ENCODE data around the gene CSRP3. TPM values are rescaled to one million over a fixed set of nuclear protein-coding genes. Genes with fewer than 3 reads are reported as not detected.

The CSRP3 gene
- total RNA-seq, 1 donor from 2014 or later = not detected

- no peak for DNase-seq (ENCODE audit: low spot score)
- intact Hi-C loops (cut with DNase I) = no loop called here
- no peak for ATAC-seq
These were observed 24.8 kb upstream of the CSRP3 start for GRCh38 chr11:19226378-19227195.

GRCh38 chr11:19225581-19225980, 23.8 kb upstream of the CSRP3 start:
- intact Hi-C loops (cut with DNase I) = no loop called here
- DNase-seq (ENCODE audit: low spot score) (no peak), ATAC-seq (no peak)

- no peak for DNase-seq (ENCODE audit: low spot score)
- no peak for ATAC-seq
- intact Hi-C loops (cut with DNase I) = no loop called here
These were observed 23.3 kb upstream of the CSRP3 start for GRCh38 chr11:19225123-19225522.

DNA sequence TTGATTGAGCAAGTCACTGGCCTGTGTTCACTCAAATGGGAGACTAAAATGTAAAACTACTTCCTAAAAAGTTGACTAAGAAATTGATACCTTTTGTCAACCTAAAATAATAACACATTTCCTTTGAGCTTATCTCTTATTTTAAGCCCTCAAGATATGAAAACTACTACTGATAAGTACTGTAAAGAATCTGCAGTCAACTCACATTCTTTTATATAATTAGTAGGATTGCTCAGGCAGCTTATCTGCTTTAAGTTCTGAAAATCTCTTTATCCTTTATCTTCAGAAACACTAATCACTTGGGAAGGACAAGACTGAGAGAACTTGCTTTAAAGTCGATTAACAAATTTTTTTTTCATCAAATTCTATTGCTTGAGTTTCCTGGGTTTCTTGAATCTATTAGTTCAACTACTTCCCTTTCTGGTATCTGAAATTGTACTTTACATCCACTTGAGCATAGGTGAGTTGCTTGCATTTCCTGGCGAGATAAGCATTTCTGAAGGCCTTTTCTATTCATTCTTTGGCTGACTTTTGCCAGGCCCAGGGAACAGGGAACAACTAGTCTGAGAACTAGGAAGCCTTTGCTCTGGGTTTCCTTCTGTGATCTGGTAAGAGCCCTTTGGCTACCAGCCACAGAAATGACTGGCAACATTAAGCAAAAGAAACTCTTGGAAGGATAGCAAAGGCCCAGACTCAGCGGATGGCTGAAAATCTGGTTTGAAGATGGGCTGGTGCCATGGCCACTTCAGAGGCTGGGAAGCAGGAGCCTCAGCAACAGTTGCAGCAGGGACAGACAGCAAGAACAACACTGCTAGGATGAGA, 19.3 kb upstream of the CSRP3 start:
- ATAC-seq = no peak
- intact Hi-C loops (cut with DNase I) = no loop called here
- DNase-seq (ENCODE audit: low spot score) = no peak

DNA sequence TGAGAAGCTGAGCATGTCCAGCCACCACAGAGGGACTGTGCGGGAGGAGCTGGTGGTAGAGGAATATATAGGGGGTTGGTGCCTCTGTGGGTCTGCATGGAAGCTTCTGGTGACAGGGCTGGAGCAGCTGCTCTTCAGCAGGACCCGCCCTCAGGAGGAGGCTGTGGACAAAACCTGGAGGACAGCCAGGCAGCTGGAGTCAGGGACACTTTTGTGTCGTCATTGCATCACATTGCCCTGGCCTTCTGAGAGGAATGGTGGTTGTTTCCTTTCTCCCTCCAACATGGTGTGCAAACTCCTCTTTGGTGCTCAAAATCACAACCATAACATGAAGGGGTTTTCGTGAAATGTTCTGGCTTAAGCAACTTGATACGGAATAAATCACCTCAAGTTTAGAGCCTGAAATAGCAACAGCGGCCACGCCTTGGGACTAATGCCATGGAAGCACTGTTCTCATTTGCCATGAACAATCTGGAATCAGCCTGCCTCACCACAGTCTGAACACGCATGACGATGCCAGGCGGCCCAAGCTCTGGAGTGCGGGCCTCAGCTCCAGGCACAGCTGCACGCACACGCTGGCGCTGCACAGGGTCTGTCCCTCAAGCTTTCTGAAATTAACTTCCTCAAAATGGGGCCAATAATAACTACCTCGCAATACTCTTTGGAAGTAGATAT, 17.1 kb upstream of the CSRP3 start:
- DNase-seq (ENCODE audit: low spot score) (no peak), ATAC-seq (no peak)
- intact Hi-C loops (cut with DNase I) = no loop called here

GRCh38 chr11:19218216-19218615, 16.4 kb upstream of the CSRP3 start:
- DNase-seq (ENCODE audit: low spot score) (no peak), ATAC-seq (no peak)

GRCh38 chr11:19216709-19217374, 15.1 kb upstream of the CSRP3 start:
- ATAC-seq (no peak), DNase-seq (ENCODE audit: low spot score) (no peak)
- intact Hi-C loops (cut with DNase I) = no loop called here

More at GRCh38 chr11:19218216-19218615, 16.4 kb upstream of the CSRP3 start:
- intact Hi-C loops (cut with DNase I) = no loop called here

- DNase-seq (ENCODE audit: low spot score) (no peak), ATAC-seq (no peak)
- intact Hi-C loops (cut with DNase I) = no loop called here
These were observed 14.2 kb upstream of the CSRP3 start for GRCh38 chr11:19216021-19216420.

GRCh38 chr11:19209617-19210370, 8.0 kb upstream of the CSRP3 start:
- DNase-seq (ENCODE audit: low spot score) = no peak
- intact Hi-C loops (cut with DNase I) = no loop called here
- ATAC-seq = no peak

GRCh38 chr11:19208959-19209546, 7.3 kb upstream of the CSRP3 start:
- ATAC-seq = no peak
- no peak for DNase-seq (ENCODE audit: low spot score)

GRCh38 chr11:19208181-19208580, 6.4 kb upstream of the CSRP3 start:
- no peak for ATAC-seq
- DNase-seq (ENCODE audit: low spot score) = no peak
- intact Hi-C loops (cut with DNase I) = no loop called here

More at GRCh38 chr11:19208959-19209546, 7.3 kb upstream of the CSRP3 start:
- intact Hi-C loops (cut with DNase I) = no loop called here

DNA sequence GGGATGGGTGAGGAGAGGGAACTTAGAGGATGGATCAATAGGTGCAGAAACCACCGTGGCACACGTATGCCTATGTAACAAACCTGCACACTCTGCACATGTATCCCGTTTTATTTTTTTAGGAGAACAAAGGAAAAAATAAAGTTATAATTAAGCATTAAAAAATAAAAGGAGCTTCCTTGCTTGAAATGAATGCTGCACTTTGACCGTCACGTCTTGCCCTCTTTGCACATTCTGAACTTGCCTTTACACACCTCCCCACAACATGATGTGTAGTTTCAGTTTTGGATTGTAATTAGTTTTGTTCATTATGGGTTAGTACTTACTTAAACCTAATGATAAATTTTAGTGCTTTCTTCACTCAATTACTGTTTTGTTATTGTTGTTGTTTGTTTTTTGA, 3.1 kb upstream of the CSRP3 start:
- intact Hi-C loops (cut with DNase I) = no loop called here
- ATAC-seq (no peak), DNase-seq (ENCODE audit: low spot score) (no peak)

- intact Hi-C loops (cut with DNase I) = no loop called here
- peak; percentile 50 for ATAC-seq
- DNase-seq (ENCODE audit: low spot score) = no peak
These were observed 1.2 kb downstream of the CSRP3 start for GRCh38 chr11:19200410-19201201.

DNA sequence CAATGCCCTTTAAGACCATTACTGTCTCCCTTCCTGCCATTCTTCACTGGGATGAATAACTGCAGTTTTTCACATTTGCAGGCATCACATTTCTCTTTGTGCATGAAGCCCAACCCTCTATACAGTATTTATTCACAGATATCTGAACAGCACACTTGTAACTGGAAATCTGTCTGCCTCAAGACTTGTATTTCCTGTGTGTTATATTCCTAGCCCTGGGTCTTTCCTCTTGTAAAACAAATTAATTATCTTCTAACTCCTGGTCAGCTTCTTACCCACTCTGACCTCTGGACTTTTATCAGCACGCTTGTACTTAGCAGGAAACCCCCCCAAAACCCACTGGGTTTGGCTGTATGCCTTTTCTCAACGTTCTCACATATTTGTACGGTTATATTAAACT, 2.0 kb downstream of the CSRP3 start:
- ATAC-seq = no peak
- intact Hi-C loops (cut with DNase I) = no loop called here

DNA sequence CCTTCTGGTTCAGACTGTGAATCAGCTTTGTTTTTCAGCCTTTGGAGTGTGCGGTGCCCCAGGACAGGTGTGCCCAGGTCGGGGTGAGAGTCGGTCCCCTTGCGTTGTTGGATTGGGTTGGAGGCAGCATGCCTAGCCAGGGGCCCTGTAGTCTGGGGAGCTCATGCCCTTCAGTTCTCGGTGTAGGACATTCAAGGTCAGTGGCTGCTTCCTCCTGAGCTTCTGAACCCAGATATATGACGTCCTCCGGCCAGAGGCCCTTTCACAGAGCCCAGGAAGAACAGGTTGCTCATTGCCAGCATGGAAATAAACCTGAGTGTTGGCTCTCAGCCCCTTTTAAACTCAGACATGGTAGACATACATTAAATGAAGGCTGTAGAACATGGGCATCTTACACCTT, 2.7 kb downstream of the CSRP3 start:
- DNase-seq (ENCODE audit: low spot score) = no peak
- ATAC-seq = no peak
- intact Hi-C loops (cut with DNase I) = no loop called here

More for the DNA sequence above, 2.0 kb downstream of the CSRP3 start:
- DNase-seq (ENCODE audit: low spot score) = no peak

DNA sequence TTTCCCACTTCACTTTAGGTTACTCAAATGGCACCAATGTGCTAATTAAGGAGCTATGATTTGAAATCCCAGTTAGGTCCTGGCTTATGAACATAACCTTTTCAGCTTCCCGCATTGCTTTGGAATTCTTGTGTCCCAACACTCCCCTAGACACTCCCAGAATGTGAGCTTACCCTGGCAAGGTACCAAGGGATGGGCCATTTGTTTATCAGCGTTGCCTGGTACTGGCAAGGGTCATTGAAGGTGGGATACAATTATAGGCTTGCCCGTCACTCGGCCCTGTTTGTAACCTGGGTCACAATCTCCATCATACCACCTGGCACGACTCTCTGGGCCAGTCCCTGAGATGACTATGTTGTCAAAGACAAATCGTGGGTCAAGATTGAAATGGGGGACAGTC, 5.4 kb downstream of the CSRP3 start:
- intact Hi-C loops (cut with DNase I) = no loop called here
- ATAC-seq (peak; percentile 58), DNase-seq (ENCODE audit: low spot score) (no peak)

DNA sequence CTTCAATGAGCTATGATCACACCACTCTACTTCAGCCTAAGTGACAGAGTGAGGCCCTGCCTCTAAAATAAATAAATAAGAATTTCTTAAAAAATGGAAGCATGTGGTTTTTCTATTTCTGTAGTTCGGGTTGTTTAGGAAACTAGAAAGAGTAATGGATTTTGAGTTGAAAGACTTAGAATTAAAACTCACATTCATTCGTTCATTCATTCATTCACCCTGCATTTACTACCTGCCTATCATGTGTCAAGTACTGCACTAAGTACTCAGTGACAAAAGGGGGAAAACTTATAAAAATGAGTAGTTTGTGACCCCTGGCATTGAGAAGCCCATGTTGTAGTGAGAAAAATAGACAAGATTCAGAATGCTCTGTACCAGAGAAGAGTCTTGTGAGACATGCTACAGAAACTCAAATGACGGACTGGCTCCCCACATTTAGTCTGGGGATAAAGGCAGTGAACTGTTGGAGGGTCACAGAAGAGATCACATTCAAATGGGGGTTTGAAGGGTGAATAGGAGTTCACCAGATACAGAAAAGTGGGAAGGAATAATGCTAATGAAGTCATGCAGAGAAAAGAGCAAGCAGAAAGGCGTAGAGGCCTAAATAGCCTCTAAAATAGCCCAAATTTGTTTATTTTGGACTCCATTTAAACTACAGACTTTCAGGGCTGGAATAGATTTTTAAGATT, 7.0 kb downstream of the CSRP3 start:
- no peak for DNase-seq (ENCODE audit: low spot score)

More for the DNA sequence above, 7.0 kb downstream of the CSRP3 start:
- no peak for ATAC-seq
- intact Hi-C loops (cut with DNase I) = no loop called here

Data from sciatic nerve (tissue), 2 donors.